ENCODE results near the gene PRKCA.

The PRKCA gene

GRCh38 chr17:66632731-66633130 lies 330.3 kb downstream of the PRKCA start:
- no peak for DNase-seq (ENCODE audit: low spot score)
- TF ChIP-seq, protein P1, sequence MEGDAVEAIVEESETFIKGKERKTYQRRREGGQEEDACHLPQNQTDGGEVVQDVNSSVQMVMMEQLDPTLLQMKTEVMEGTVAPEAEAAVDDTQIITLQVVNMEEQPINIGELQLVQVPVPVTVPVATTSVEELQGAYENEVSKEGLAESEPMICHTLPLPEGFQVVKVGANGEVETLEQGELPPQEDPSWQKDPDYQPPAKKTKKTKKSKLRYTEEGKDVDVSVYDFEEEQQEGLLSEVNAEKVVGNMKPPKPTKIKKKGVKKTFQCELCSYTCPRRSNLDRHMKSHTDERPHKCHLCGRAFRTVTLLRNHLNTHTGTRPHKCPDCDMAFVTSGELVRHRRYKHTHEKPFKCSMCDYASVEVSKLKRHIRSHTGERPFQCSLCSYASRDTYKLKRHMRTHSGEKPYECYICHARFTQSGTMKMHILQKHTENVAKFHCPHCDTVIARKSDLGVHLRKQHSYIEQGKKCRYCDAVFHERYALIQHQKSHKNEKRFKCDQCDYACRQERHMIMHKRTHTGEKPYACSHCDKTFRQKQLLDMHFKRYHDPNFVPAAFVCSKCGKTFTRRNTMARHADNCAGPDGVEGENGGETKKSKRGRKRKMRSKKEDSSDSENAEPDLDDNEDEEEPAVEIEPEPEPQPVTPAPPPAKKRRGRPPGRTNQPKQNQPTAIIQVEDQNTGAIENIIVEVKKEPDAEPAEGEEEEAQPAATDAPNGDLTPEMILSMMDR (IDR thresholded peaks at IDR 0.05; ENCODE audit: extremely low read depth, missing control alignments): no peak

- TF ChIP-seq, protein P1 (IDR thresholded peaks at IDR 0.05; ENCODE audit: extremely low read depth, missing control alignments): no peak
- no peak for DNase-seq (ENCODE audit: low spot score)
Measured at GRCh38 chr17:66633317-66633965, 331.0 kb downstream of the PRKCA start.

GRCh38 chr17:66634193-66634592 lies 331.8 kb downstream of the PRKCA start:
- TF ChIP-seq, protein P1 (IDR thresholded peaks at IDR 0.05; ENCODE audit: extremely low read depth, missing control alignments): no peak
- DNase-seq (ENCODE audit: low spot score): no peak

- TF ChIP-seq, protein P1 (IDR thresholded peaks at IDR 0.05; ENCODE audit: extremely low read depth, missing control alignments): no peak
- no peak for DNase-seq (ENCODE audit: low spot score)
Measured at GRCh38 chr17:66635386-66636045, 333.1 kb downstream of the PRKCA start.

DNA sequence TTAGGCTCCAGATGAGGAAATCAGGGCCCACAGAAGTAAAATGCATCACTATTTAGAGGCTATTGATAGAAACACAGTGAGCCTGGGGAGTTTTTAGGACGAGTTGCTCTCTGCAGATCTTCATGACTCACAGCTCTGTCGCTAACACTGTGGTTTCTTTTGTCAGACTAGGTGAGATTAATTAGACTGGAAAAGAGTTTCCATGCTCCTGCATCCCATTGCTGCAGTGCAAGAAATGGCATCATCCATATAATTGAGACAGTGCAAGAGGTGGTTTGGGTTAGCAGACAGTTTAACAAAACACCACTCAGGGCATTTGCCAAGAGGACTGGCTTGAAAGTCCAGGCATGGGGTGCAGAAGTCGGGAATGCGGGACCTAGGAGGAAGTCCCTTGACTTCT lies 333.7 kb downstream of the PRKCA start:
- DNase-seq (ENCODE audit: low spot score): no peak
- TF ChIP-seq, protein P1 (IDR thresholded peaks at IDR 0.05; ENCODE audit: extremely low read depth, missing control alignments): no peak

DNA sequence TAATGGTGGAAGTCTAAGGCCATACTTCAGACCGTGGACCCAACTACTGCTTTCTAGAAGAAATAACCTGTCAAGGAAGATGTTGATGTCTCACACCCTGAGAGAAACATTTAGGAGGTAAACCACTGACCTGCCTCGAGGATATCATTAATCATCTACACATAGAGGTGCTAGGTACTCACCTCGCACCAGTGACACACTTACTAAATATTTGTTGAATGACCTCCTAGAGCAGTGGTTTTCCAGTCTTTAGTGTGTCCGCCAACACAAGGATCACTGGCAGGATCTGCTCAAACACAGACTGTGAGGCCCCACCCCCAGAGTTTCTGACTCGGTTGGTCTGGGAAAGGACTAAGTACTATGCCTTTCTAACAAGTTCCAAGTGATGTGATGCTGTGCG lies 335.1 kb downstream of the PRKCA start:
- TF ChIP-seq, protein P1 (IDR thresholded peaks at IDR 0.05; ENCODE audit: extremely low read depth, missing control alignments): no peak
- no peak for DNase-seq (ENCODE audit: low spot score)

DNA sequence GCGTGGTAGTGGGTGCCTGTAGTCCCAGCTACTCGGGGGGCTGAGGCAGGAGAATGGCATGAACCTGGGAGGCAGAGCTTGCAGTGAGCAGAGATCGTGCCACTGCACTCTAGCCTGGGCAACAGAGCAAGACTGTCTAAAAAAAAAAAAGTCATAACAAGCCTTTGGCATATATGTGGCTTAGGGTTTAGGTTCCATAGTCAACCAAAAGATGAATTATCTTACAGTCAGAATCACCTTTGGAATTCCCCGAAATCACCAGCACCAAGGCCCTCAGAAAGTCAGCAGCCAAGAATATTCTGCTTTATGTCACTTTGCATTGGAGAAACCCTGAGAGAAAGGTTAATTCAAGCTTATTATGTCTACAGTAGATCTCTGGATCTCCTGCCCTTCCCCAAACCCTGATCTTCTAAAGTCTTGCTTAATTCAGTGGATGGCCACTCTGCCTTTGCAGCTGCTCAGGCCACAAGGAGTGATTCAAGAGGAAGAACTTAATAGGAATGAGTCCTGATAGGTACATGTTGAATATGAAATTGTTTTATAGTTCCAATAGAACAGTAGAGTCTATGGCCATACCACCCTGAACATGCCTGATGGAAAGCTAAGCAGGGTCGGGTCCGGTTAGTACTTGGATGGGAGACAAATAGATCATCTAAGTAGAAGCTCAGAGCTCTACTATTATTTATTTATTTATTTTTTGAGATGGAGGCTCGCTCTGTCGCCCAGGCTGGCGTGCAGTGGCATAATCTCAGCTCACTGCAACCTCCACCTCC lies 336.5 kb downstream of the PRKCA start:
- TF ChIP-seq, protein P1 (IDR thresholded peaks at IDR 0.05; ENCODE audit: extremely low read depth, missing control alignments): no peak

More for the DNA sequence above, 336.5 kb downstream of the PRKCA start:
- DNase-seq (ENCODE audit: low spot score): no peak

Measured in GM20000 (cell line).